Smooth muscle cell (in vitro differentiated cells): ENCODE measurements around the gene PDZD8. TPM values are rescaled to one million over a fixed set of nuclear protein-coding genes. Genes with fewer than 3 reads are reported as not detected.

Source experiments
- DNase-seq: peaks from one replicate; lab custom pipeline; 2025; ENCODE audit not compliant: unreplicated experiment; lab: John Stamatoyannopoulos, UW
- H2AFZ ChIP-seq: fragments of 200-600 bp; sonication (generic); 2 replicates; pipeline ENCODE4 v1.6.0; 2016; ENCODE audit warnings: antibody characterized with exemption, low read depth, mild to moderate bottlenecking
- H3F3A ChIP-seq: fragments of 200-600 bp; sonication (generic); 2 replicates; pipeline ENCODE4 v1.6.0; 2017; ENCODE audit warnings: antibody characterized with exemption, low read depth
- H3K27ac ChIP-seq: fragments of 200-600 bp; sonication (generic); 2 replicates; pipeline ENCODE4 v1.5.1; 2016; ENCODE audit warnings: low read depth, mild to moderate bottlenecking
- H3K27me3 ChIP-seq: fragments of 200-600 bp; sonication (generic); 2 replicates; pipeline ENCODE4 v1.6.1; 2016; ENCODE audit warnings: low read depth, mild to moderate bottlenecking
- H3K36me3 ChIP-seq: fragments of 200-600 bp; sonication (generic); 2 replicates; pipeline ENCODE4 v1.5.1; 2016; ENCODE audit warnings: low read depth
- H3K4me1 ChIP-seq: fragments of 200-600 bp; sonication (generic); 2 replicates; pipeline ENCODE4 v1.5.1; 2016; ENCODE audit warnings: low read depth
- H3K4me2 ChIP-seq: fragments of 200-600 bp; sonication (generic); 2 replicates; pipeline ENCODE4 v1.6.0; 2016; ENCODE audit warnings: mild to moderate bottlenecking
- H3K4me3 ChIP-seq: fragments of 200-600 bp; sonication (generic); 2 replicates; pipeline ENCODE4 v1.5.1; 2016; ENCODE audit warnings: mild to moderate bottlenecking
- H3K79me2 ChIP-seq: fragments of 200-600 bp; sonication (generic); 2 replicates; pipeline ENCODE4 v1.6.0; 2016; ENCODE audit warnings: low read depth, mild to moderate bottlenecking
- H3K9ac ChIP-seq: fragments of 200-600 bp; sonication (generic); 2 replicates; pipeline ENCODE4 v1.6.0; 2016; ENCODE audit warnings: low read depth
- H3K9me3 ChIP-seq: fragments of 200-600 bp; sonication (generic); replicated peaks from 2 replicates; pipeline ENCODE4 v1.5.1; 2016; ENCODE audit warnings: low read depth
- H4K20me1 ChIP-seq: fragments of 200-600 bp; sonication (generic); 2 replicates; pipeline ENCODE4 v1.6.0; 2016; ENCODE audit warnings: low read depth
- CTCF ChIP-seq: fragments of 200-600 bp; sonication (generic); IDR thresholded peaks from 2 replicates; pipeline ENCODE4 v1.5.1; 2017; ENCODE audit warnings: borderline replicate concordance, mild to moderate bottlenecking, antibody characterized with exemption; ENCODE audit not compliant: insufficient read depth, poor library complexity, severe bottlenecking
- WGBS: methylation state at CpG from one replicate; pipeline ENCODE4 v1.1.7; 2016; ENCODE audit warnings: low lambda C conversion rate; 5-methylcytosine and 5-hydroxymethylcytosine counted together
- polyA plus RNA-seq: library from polyadenylated mRNA; unstranded; fragments of >200 nt; fragmentation: Nextera tagmentation; extraction: Ambion mirVana; gene quantifications from 2 replicates; pipeline ENCODE4 v1.2.1, GENCODE V29; 2016
- total RNA-seq: library from RNA; depleted of rRNA; stranded (reverse); fragments of >200 nt; gene quantifications from 2 replicates; pipeline ENCODE4 v1.2.3, GENCODE V29; 2014

Gene PDZD8
- total and polyA plus RNA-seq, 2 experiments from 2014 or later, result 6.3 to 22.1 TPM

DNA sequence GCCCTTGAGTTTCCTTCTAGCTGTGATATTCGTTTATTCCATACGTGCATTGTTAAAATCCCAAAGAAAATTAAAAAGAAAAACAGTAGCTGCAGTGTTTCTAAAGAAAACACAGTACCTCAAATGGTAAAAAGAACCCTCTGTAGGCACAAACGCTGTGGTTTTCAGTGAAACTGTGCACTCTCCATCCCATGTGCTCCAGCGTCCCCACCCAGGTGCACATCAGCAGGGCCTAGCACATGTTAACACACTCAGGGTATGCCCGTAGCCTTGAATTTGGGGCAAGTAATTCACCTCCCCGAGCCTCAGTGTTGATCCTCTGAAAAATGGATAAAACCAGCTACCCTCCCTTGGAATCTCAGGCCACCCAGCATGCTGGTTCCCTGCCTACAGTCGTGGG, 124.8 kb downstream of the PDZD8 start:
- Histone ChIP-seq H3K36me3 (no peaks in the 10 kb centered on the region), H3K4me3 (no peak overlapping the region), H2AFZ (no peak overlapping the region), H3K9me3 (no peaks in the 10 kb centered on the region), H3K4me1 (no peaks in the 10 kb centered on the region), H3F3A (no peaks in the 10 kb centered on the region), H3K27ac (no peak overlapping the region), H3K27me3 (peaks cover 10% of the 10 kb centered on the region), H3K4me2 (no peak overlapping the region), H3K79me2 (no peaks in the 10 kb centered on the region), H3K9ac (no peak overlapping the region), H4K20me1 (no peaks in the 10 kb centered on the region)
- DNase-seq, result no peak
- no peak for TF ChIP-seq CTCF
- WGBS, result 73% methylated on average over 7 of the region's 7 CpGs

GRCh38 chr10:117249493-117250093, 125.6 kb downstream of the PDZD8 start:
- no peak overlapping the region for H3K4me2 ChIP-seq
- DNase-seq, result no peak
- H3K9ac ChIP-seq, result no peak overlapping the region

DNA sequence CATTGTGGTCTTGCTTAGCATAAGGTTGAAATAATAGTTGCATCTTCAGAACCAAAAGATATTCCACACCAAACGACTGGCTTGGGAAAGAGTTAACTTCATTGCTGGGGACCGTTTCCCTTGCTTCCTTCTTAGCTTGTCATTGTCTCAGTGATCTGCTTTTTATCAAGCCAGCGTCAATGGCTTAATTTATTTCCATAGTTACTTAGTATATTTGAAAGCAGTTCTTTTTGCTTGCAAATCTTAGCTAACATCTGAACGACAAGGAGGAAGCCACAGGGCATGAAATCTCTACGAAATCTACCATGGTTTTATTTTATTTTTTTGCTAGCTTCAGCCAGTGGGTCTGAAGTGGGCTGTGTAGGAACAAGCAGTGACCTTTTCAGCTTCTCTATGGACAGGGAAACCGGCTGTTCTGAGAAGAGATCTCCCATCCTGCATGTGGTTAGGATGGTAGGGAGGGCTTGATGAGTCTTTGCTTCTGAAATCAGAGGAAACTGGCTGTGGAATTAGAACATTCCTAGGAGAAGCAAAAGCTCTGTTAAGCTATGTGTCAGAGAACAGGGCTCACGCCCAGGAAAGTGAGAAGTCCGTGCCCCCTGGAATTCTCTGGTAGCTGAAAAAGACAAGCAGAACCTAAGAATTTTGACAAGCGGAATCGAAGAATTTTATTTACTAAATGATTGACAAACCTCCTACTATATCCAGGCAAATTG, 126.3 kb downstream of the PDZD8 start:
- Histone ChIP-seq H2AFZ (no peak overlapping the region), H3K27me3 (peaks cover 23% of the 10 kb centered on the region), H3K9ac (no peak overlapping the region), H3K36me3 (no peaks in the 10 kb centered on the region), H3K27ac (no peak overlapping the region), H3K4me2 (no peak overlapping the region), H3K4me3 (no peak overlapping the region), H3K4me1 (no peaks in the 10 kb centered on the region), H3K79me2 (no peaks in the 10 kb centered on the region), H3F3A (no peaks in the 10 kb centered on the region), H3K9me3 (no peaks in the 10 kb centered on the region), H4K20me1 (no peaks in the 10 kb centered on the region)
- no peak for TF ChIP-seq CTCF
- WGBS, result 48% methylated on average over 10 of the region's 10 CpGs
- DNase-seq, result no peak

More at GRCh38 chr10:117249493-117250093, 125.6 kb downstream of the PDZD8 start:
- no peaks in the 10 kb centered on the region for H3F3A ChIP-seq
- peaks cover 16% of the 10 kb centered on the region for H3K27me3 ChIP-seq
- no peaks in the 10 kb centered on the region for H3K79me2 ChIP-seq
- TF ChIP-seq CTCF, result no peak
- WGBS, result 74% methylated on average over 6 of the region's 6 CpGs
- H3K9me3 ChIP-seq, result no peaks in the 10 kb centered on the region
- no peaks in the 10 kb centered on the region for H4K20me1 ChIP-seq
- no peak overlapping the region for H3K27ac ChIP-seq
- no peak overlapping the region for H3K4me3 ChIP-seq
- no peak overlapping the region for H2AFZ ChIP-seq
- H3K4me1 ChIP-seq, result no peaks in the 10 kb centered on the region
- no peaks in the 10 kb centered on the region for H3K36me3 ChIP-seq
